SK-N-SH (cell line): ENCODE measurements around the gene RASAL3. TPM values are rescaled to one million over a fixed set of nuclear protein-coding genes. Genes with fewer than 3 reads are reported as not detected.

Experiments used
- CTCF ChIA-PET: fragments of 300-600, 350-600 bp; formaldehyde crosslinking; extraction: SDS; loops from one replicate; lab custom pipeline; 2021; lab: Yijun Ruan, JAX
- POLR2A ChIA-PET: fragments of 350-600 bp; sonication (Branson Sonifier 250); formaldehyde crosslinking; extraction: SDS; loops from one replicate; lab custom pipeline; 2020; ENCODE audit warnings: antibody characterized with exemption, inconsistent platforms; lab: Yijun Ruan, JAX
- DNase-seq: peaks from one replicate; pipeline ENCODE4 v3.0.0; 2012
- H2AFZ ChIP-seq: fragments of 200-600 bp; sonication (generic); 2 replicates; pipeline ENCODE4 v1.8.1; 2016; ENCODE audit warnings: antibody characterized with exemption, mild to moderate bottlenecking, low read depth
- H3F3A ChIP-seq: fragments of 200-600 bp; sonication (generic); replicated peaks from 2 replicates; pipeline ENCODE3; 2016; ENCODE audit warnings: antibody characterized with exemption, mild to moderate bottlenecking; ENCODE audit not compliant: insufficient read depth
- H3K27ac ChIP-seq, 2 experiments: fragments of 200-500 bp in 1 of 2; fragments of 200-600 bp in 1 of 2; sonication (Bioruptor generic) in 1 of 2; sonication (generic), shearing (Covaris generic) in 1 of 2; 2 replicates each; pipeline versions ENCODE4 v1.5.1 to v1.6.1; 2014 to 2016; ENCODE audit warnings: low read depth in 2 of 2, inconsistent platforms in 1 of 2, low read length in 1 of 2, mild to moderate bottlenecking in 1 of 2, mixed read lengths in 1 of 2
- H3K27me3 ChIP-seq: fragments of 200-600 bp; sonication (generic), shearing (Covaris generic); 2 replicates; pipeline ENCODE4 v1.6.1; 2016; ENCODE audit warnings: mixed run types; ENCODE audit not compliant: insufficient read depth
- H3K36me3 ChIP-seq, 2 experiments: fragments of 200-500 bp in 1 of 2; fragments of 200-600 bp in 1 of 2; sonication (Bioruptor generic) in 1 of 2; sonication (generic) in 1 of 2; replicated peaks in 1 of 2; 2 replicates each; pipeline versions ENCODE3 to v1.5.1; 2014 to 2016; ENCODE audit warnings: low read length in 1 of 2, mild to moderate bottlenecking in 1 of 2; ENCODE audit not compliant: insufficient read depth in 2 of 2, control insufficient read depth in 1 of 2
- H3K4me1 ChIP-seq, 2 experiments: fragments of 200-500 bp in 1 of 2; fragments of 200-600 bp in 1 of 2; sonication (Bioruptor generic) in 1 of 2; sonication (generic), shearing (Covaris generic) in 1 of 2; 2 replicates each; pipeline versions ENCODE4 v1.5.1 to v1.6.1; 2014 to 2016; ENCODE audit warnings: low read depth in 1 of 2, low read length in 1 of 2, mixed run types in 1 of 2; ENCODE audit not compliant: insufficient read depth in 2 of 2, control insufficient read depth in 1 of 2
- H3K4me2 ChIP-seq: fragments of 200-600 bp; sonication (generic), shearing (Covaris generic); 2 replicates; pipeline ENCODE4 v1.6.1; 2017; ENCODE audit warnings: mixed run types
- H3K4me3 ChIP-seq, 2 experiments: fragments of 200-500 bp in 1 of 2; fragments of 200-600 bp in 1 of 2; sonication (Bioruptor generic) in 1 of 2; sonication (generic), shearing (Covaris generic) in 1 of 2; 2 replicates each; pipeline versions ENCODE4 v1.5.1 to v1.8.1; 2014 to 2016; ENCODE audit warnings: low read depth in 2 of 2, inconsistent platforms in 1 of 2, low read length in 1 of 2, mild to moderate bottlenecking in 1 of 2, mixed read lengths in 1 of 2, moderate library complexity in 1 of 2
- H3K79me2 ChIP-seq: fragments of 200-600 bp; sonication (generic); 2 replicates; pipeline ENCODE4 v1.8.1; 2017; ENCODE audit warnings: mild to moderate bottlenecking; ENCODE audit not compliant: insufficient read depth
- H3K9ac ChIP-seq: fragments of 200-600 bp; sonication (generic); 2 replicates; pipeline ENCODE4 v1.6.1; 2017; ENCODE audit warnings: mixed run types
- H3K9me2 ChIP-seq: fragments of 200-600 bp; sonication (generic); 2 replicates; pipeline ENCODE4 v1.6.1; 2017; ENCODE audit warnings: mixed run types
- H3K9me3 ChIP-seq: fragments of 200-600 bp; sonication (generic); 2 replicates; pipeline ENCODE4 v1.6.1; 2017; ENCODE audit warnings: mixed run types, mild to moderate bottlenecking, moderate library complexity
- H4K20me1 ChIP-seq: fragments of 200-600 bp; sonication (generic); 2 replicates; pipeline ENCODE4 v1.6.1; 2017; ENCODE audit warnings: mild to moderate bottlenecking, mixed run types; ENCODE audit not compliant: insufficient read depth
- CTCF ChIP-seq: fragments of 200-600 bp; sonication (generic); IDR thresholded peaks from 2 replicates; pipeline ENCODE4 v1.6.1; 2017; ENCODE audit warnings: antibody characterized with exemption, mild to moderate bottlenecking, moderate library complexity
- ELF1 ChIP-seq: IDR thresholded peaks from 2 replicates; pipeline ENCODE4 v1.4.0; 2012
- EZH2phosphoT487 ChIP-seq: fragments of 200-600 bp; sonication (generic); IDR thresholded peaks from 2 replicates; pipeline ENCODE4 v1.6.1; 2017; ENCODE audit warnings: low read depth, mixed run types, mild to moderate bottlenecking, antibody characterized with exemption, moderate library complexity, borderline replicate concordance
- FOSL2 ChIP-seq: IDR thresholded peaks from 2 replicates; pipeline ENCODE4 v1.4.0; 2012; ENCODE audit warnings: low read depth, mild to moderate bottlenecking, moderate library complexity, borderline replicate concordance
- FOXJ3 ChIP-seq: sonication (generic); formaldehyde crosslinking; IDR thresholded peaks from 2 replicates; pipeline ENCODE4 v1.5.1; 2020; ENCODE audit warnings: mild to moderate bottlenecking, missing genetic modification reagents
- FOXM1 ChIP-seq: IDR thresholded peaks from 2 replicates; pipeline ENCODE4 v1.4.0; 2012; ENCODE audit warnings: low read depth, mild to moderate bottlenecking
- GATA2 ChIP-seq: sonication (generic); formaldehyde crosslinking; IDR thresholded peaks from 2 replicates; pipeline ENCODE4 v1.5.0; 2020; ENCODE audit warnings: mild to moderate bottlenecking, missing genetic modification reagents
- IRF3 ChIP-seq: fragments of 150-350 bp; IDR thresholded peaks from 2 replicates; pipeline ENCODE4 v1.6.1; 2016; ENCODE audit warnings: mild to moderate bottlenecking, low read depth, low read length
- MAX ChIP-seq: IDR thresholded peaks from 2 replicates; pipeline ENCODE4 v1.4.0; 2012; ENCODE audit warnings: low read depth
- MEF2A ChIP-seq: IDR thresholded peaks from 2 replicates; pipeline ENCODE4 v1.4.0; 2012; ENCODE audit warnings: low read depth, borderline replicate concordance
- NFIC ChIP-seq: IDR thresholded peaks from 2 replicates; pipeline ENCODE4 v1.4.0; 2012; ENCODE audit warnings: borderline replicate concordance
- RAD21 ChIP-seq: IDR thresholded peaks from 2 replicates; pipeline ENCODE4 v1.6.1; 2012; ENCODE audit warnings: mild to moderate bottlenecking, low read length
- RXRA ChIP-seq: IDR thresholded peaks from 2 replicates; pipeline ENCODE4 v1.4.0; 2012; ENCODE audit warnings: low read depth, mild to moderate bottlenecking, borderline replicate concordance
- SMC3 ChIP-seq: IDR thresholded peaks from 2 replicates; pipeline ENCODE4 v1.6.1; 2012; ENCODE audit warnings: low read depth, low read length, improper control_type of control experiment
- TAF1 ChIP-seq: IDR thresholded peaks from 2 replicates; pipeline ENCODE4 v1.6.1; 2012; ENCODE audit warnings: low read depth, mild to moderate bottlenecking, low read length, moderate library complexity, borderline replicate concordance
- TCF12 ChIP-seq: IDR thresholded peaks from 2 replicates; pipeline ENCODE4 v1.4.0; 2012
- TEAD4 ChIP-seq: IDR thresholded peaks from 2 replicates; pipeline ENCODE4 v1.4.0; 2012; ENCODE audit warnings: mild to moderate bottlenecking, borderline replicate concordance; ENCODE audit not compliant: insufficient read depth
- USF2 ChIP-seq: fragments of 150-350 bp; IDR thresholded peaks from 2 replicates; pipeline ENCODE4 v1.6.1; 2017; ENCODE audit warnings: antibody characterized with exemption, low read length, low read depth, borderline replicate concordance
- YY1 ChIP-seq: IDR thresholded peaks from 2 replicates; pipeline ENCODE4 v1.4.0; 2012; ENCODE audit warnings: low read depth, mild to moderate bottlenecking
- WGBS: methylation state at CpG from one replicate; pipeline ENCODE4 v1.1.6; 2017; ENCODE audit warnings: low lambda C conversion rate; 5-methylcytosine and 5-hydroxymethylcytosine counted together
- polyA plus RNA-seq, 3 experiments: library from polyadenylated mRNA; depleted of rRNA; stranded (reverse); fragments of >200 nt; gene quantifications; 2 replicates each; pipeline ENCODE4 v1.2.3, GENCODE V29; 2012
- TF ChIP-seq, protein P1 (sequence below): IDR thresholded peaks from 2 replicates; pipeline ENCODE4 v1.4.0; 2012; ENCODE audit warnings: low read depth, borderline replicate concordance

Gene RASAL3
- polyA plus RNA-seq, 1 of the 3 experiments (the other 2 are of a cell fraction): 0.02 TPM

GRCh38 chr19:15448778-15449619 is 15.3 kb downstream of the RASAL3 start:
- no peaks in the 10 kb centered on the region for H3K79me2 ChIP-seq
- peak overlapping the region; percentile 67 to 72 for H3K4me3 ChIP-seq
- H3K4me2 ChIP-seq: peak overlapping the region; percentile 92
- peak; percentile 60 for DNase-seq
- no peaks in the 10 kb centered on the region for H3K9me3 ChIP-seq
- H3K9me2 ChIP-seq: no peaks in the 10 kb centered on the region
- peak overlapping the region; percentile 81; the same call in 1 of the 2 replicates for H2AFZ ChIP-seq
- ChIA-PET CTCF (interaction anchor here (0.8 to 1.4 kb wide), 2 partner anchors 10 to 25 kb away, joined by 3 to 5 read pairs; no protein-coding TSS in a partner anchor), POLR2A (no interaction called here)
- peak overlapping the region; percentile 59 for H3K9ac ChIP-seq
- no peak for TF ChIP-seq USF2
- TF ChIP-seq TCF12: no peak
- no peak for TF ChIP-seq GATA2 (CRISPR knock-in tag)
- TF ChIP-seq IRF3: no peak
- no peak for TF ChIP-seq TEAD4
- no peak for TF ChIP-seq MAX
- no peak for TF ChIP-seq TAF1
- no peak for TF ChIP-seq SMC3
- TF ChIP-seq FOSL2: no peak
- no peak for TF ChIP-seq YY1
- H3K27me3 ChIP-seq: no peaks in the 10 kb centered on the region
- H3F3A ChIP-seq: peaks cover 22% of the 10 kb centered on the region
- WGBS: 43% methylated on average over 10 of the region's 43 CpGs
- H4K20me1 ChIP-seq: no peaks in the 10 kb centered on the region
- peaks cover 0 to 24% of the 10 kb centered on the region in 2 experiments; a peak in 2 of 4 replicates for H3K4me1 ChIP-seq
- H3K36me3 ChIP-seq: no peaks in the 10 kb centered on the region
- peak overlapping the region in 1 of 2 experiments; percentile 48; a peak in 1 of 4 replicates for H3K27ac ChIP-seq

DNA sequence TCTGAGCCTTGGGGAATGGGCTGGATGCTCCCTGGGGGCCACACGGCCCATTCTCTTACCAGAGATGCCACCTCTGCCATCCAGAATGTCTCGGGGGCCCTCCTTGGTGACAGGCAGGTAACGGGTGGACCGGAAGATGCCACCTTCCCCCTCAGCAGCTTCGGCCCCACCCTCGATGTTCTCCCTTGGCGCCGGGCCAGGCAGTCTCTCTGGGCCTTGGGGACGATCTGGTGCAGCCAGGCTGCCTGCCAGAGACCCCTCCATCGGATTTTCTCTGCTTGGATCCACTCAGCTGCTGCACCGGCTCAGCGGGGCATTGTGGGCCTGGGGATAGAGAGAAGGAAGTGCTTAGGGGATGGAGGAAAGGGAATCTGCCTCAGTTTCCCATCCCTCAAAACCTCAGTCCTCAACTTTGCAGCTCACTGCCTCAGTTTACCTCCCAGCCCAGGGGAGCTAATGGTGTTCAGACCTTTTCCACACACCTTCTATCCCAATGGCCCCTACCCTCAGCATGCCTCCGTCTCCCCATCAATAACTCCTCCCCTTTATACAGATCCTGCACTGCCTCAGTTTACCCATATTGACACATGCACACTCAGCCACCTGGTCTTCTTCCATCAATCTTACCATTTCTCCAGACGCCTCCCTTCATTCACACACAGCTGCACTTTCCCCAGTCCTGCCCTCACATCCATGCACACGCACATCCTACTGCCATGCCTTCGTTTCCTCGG is 16.1 kb downstream of the RASAL3 start:
- H3K79me2 ChIP-seq: no peaks in the 10 kb centered on the region
- 67% methylated on average over 13 of the region's 17 CpGs for WGBS
- TF ChIP-seq FOXJ3 (CRISPR knock-in tag) (no peak), NFIC (no peak), FOXM1 (no peak), TAF1 (no peak), MAX (no peak), ELF1 (no peak), EZH2phosphoT487 (no peak), CTCF (no peak), MEF2A (no peak), RXRA (no peak), RAD21 (no peak)
- TF ChIP-seq, protein P1, sequence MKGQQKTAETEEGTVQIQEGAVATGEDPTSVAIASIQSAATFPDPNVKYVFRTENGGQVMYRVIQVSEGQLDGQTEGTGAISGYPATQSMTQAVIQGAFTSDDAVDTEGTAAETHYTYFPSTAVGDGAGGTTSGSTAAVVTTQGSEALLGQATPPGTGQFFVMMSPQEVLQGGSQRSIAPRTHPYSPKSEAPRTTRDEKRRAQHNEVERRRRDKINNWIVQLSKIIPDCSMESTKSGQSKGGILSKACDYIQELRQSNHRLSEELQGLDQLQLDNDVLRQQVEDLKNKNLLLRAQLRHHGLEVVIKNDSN: no peak

More for the DNA sequence above, 16.1 kb downstream of the RASAL3 start:
- Histone ChIP-seq H3F3A (peaks cover 22% of the 10 kb centered on the region), H3K9ac (no peak overlapping the region), H3K9me3 (no peaks in the 10 kb centered on the region), H3K9me2 (no peaks in the 10 kb centered on the region), H2AFZ (peak overlapping the region; percentile 81; the same call in 1 of the 2 replicates), H3K4me3 (peak overlapping the region in 1 of 2 experiments; percentile 67; a peak in 1 of 4 replicates), H3K36me3 (no peaks in the 10 kb centered on the region), H3K4me1 (peaks cover 0 to 22% of the 10 kb centered on the region in 2 experiments; a peak in 2 of 4 replicates), H3K27ac (no peak overlapping the region), H3K4me2 (peak overlapping the region; percentile 92), H3K27me3 (no peaks in the 10 kb centered on the region), H4K20me1 (no peaks in the 10 kb centered on the region)
- CTCF ChIA-PET: interaction anchor here (0.6 to 1.4 kb wide), 3 partner anchors 9 to 27 kb away, joined by 3 to 5 read pairs (median 3); no protein-coding TSS in a partner anchor
- POLR2A ChIA-PET: no interaction called here
- DNase-seq: no peak
